T-helper 1 cell treated with Interleukin-12 subunit alpha and Interleukin-12 subunit beta and Interleukin-4 antibody, amounts not matched to agents 30 μg/mL and 1 μg/mL, for 36 hours (primary cell): ENCODE measurements around the gene CFAP92.

Source experiments
- H3K27ac Mint-ChIP-seq: one replicate; pipeline ENCODE4 v1.8.0; 2021; ENCODE audit warnings: mild to moderate bottlenecking, mixed read lengths
- H3K27me3 Mint-ChIP-seq: one replicate; pipeline ENCODE4 v1.8.0; 2021; ENCODE audit warnings: low read depth, mixed read lengths
- H3K36me3 Mint-ChIP-seq: one replicate; pipeline ENCODE4 v1.8.0; 2021; ENCODE audit warnings: low read depth, mixed read lengths
- H3K4me1 Mint-ChIP-seq: one replicate; pipeline ENCODE4 v1.8.0; 2021; ENCODE audit warnings: low read depth, mixed read lengths
- H3K4me3 Mint-ChIP-seq: one replicate; pipeline ENCODE4 v1.8.0; 2021; ENCODE audit warnings: mild to moderate bottlenecking, moderate library complexity, mixed read lengths
- H3K9me3 Mint-ChIP-seq: one replicate; pipeline ENCODE4 v1.8.0; 2021; ENCODE audit warnings: mixed read lengths

Gene CFAP92

GRCh38 chr3:129018751-129019150, 24.9 kb upstream of the CFAP92 start:
- H3K4me3 Mint-ChIP-seq: no peak overlapping the region
- H3K4me1 Mint-ChIP-seq: peaks cover 29% of the 10 kb centered on the region
- H3K27me3 Mint-ChIP-seq: no peaks in the 10 kb centered on the region
- no peaks in the 10 kb centered on the region for H3K9me3 Mint-ChIP-seq
- no peaks in the 10 kb centered on the region for H3K36me3 Mint-ChIP-seq
- H3K27ac Mint-ChIP-seq: no peak overlapping the region

- Mint-ChIP-seq H3K4me1 (peaks cover 32% of the 10 kb centered on the region), H3K27ac (no peak overlapping the region), H3K9me3 (no peaks in the 10 kb centered on the region), H3K36me3 (no peaks in the 10 kb centered on the region), H3K27me3 (no peaks in the 10 kb centered on the region), H3K4me3 (no peak overlapping the region)
Observed at GRCh38 chr3:129018271-129018670, 24.4 kb upstream of the CFAP92 start.

- Mint-ChIP-seq H3K4me1 (peaks cover 32% of the 10 kb centered on the region), H3K4me3 (no peak overlapping the region), H3K36me3 (no peaks in the 10 kb centered on the region), H3K27me3 (no peaks in the 10 kb centered on the region), H3K27ac (peak overlapping the region; percentile 52), H3K9me3 (no peaks in the 10 kb centered on the region)
Observed at GRCh38 chr3:129017484-129017899, 23.6 kb upstream of the CFAP92 start.

GRCh38 chr3:129016720-129017483, 23.0 kb upstream of the CFAP92 start:
- Mint-ChIP-seq H3K27me3 (no peaks in the 10 kb centered on the region), H3K4me3 (no peak overlapping the region), H3K4me1 (peaks cover 32% of the 10 kb centered on the region), H3K27ac (peak overlapping the region; percentile 85), H3K9me3 (no peaks in the 10 kb centered on the region), H3K36me3 (no peaks in the 10 kb centered on the region)

GRCh38 chr3:129016356-129016719, 22.5 kb upstream of the CFAP92 start:
- Mint-ChIP-seq H3K27ac (peak overlapping the region; percentile 85), H3K36me3 (no peaks in the 10 kb centered on the region), H3K4me1 (peaks cover 32% of the 10 kb centered on the region), H3K9me3 (no peaks in the 10 kb centered on the region), H3K27me3 (no peaks in the 10 kb centered on the region), H3K4me3 (peak overlapping the region; percentile 73)

GRCh38 chr3:129015388-129016105, 21.7 kb upstream of the CFAP92 start:
- Mint-ChIP-seq H3K4me3 (peak overlapping the region; percentile 73), H3K4me1 (peaks cover 32% of the 10 kb centered on the region), H3K27ac (peak overlapping the region; percentile 85), H3K9me3 (no peaks in the 10 kb centered on the region), H3K36me3 (no peaks in the 10 kb centered on the region), H3K27me3 (no peaks in the 10 kb centered on the region)

- H3K9me3 Mint-ChIP-seq: no peaks in the 10 kb centered on the region
- no peaks in the 10 kb centered on the region for H3K27me3 Mint-ChIP-seq
- H3K4me1 Mint-ChIP-seq: peaks cover 32% of the 10 kb centered on the region
- H3K4me3 Mint-ChIP-seq: no peak overlapping the region
- H3K36me3 Mint-ChIP-seq: no peaks in the 10 kb centered on the region
- peak overlapping the region; percentile 85 for H3K27ac Mint-ChIP-seq
Observed at GRCh38 chr3:129014793-129015345, 21.0 kb upstream of the CFAP92 start.

- Mint-ChIP-seq H3K9me3 (no peaks in the 10 kb centered on the region), H3K4me1 (peaks cover 32% of the 10 kb centered on the region), H3K27ac (peak overlapping the region; percentile 85), H3K27me3 (peaks cover 2% of the 10 kb centered on the region), H3K4me3 (no peak overlapping the region), H3K36me3 (no peaks in the 10 kb centered on the region)
Observed at GRCh38 chr3:129014148-129014547, 20.3 kb upstream of the CFAP92 start.

- Mint-ChIP-seq H3K36me3 (no peaks in the 10 kb centered on the region), H3K4me3 (no peak overlapping the region), H3K9me3 (no peaks in the 10 kb centered on the region), H3K27ac (no peak overlapping the region), H3K27me3 (peaks cover 4% of the 10 kb centered on the region), H3K4me1 (peaks cover 32% of the 10 kb centered on the region)
Observed at GRCh38 chr3:129013491-129013891, 19.6 kb upstream of the CFAP92 start.

- H3K4me1 Mint-ChIP-seq: peaks cover 19% of the 10 kb centered on the region
- H3K4me3 Mint-ChIP-seq: no peak overlapping the region
- H3K36me3 Mint-ChIP-seq: no peaks in the 10 kb centered on the region
- H3K27ac Mint-ChIP-seq: no peak overlapping the region
- H3K9me3 Mint-ChIP-seq: no peaks in the 10 kb centered on the region
- H3K27me3 Mint-ChIP-seq: peaks cover 9% of the 10 kb centered on the region
Observed at GRCh38 chr3:129010310-129010956, 16.6 kb upstream of the CFAP92 start.

GRCh38 chr3:129009266-129009665, 15.4 kb upstream of the CFAP92 start:
- Mint-ChIP-seq H3K27ac (no peak overlapping the region), H3K4me1 (peaks cover 20% of the 10 kb centered on the region), H3K4me3 (no peak overlapping the region)

GRCh38 chr3:129007792-129008191, 13.9 kb upstream of the CFAP92 start:
- no peak overlapping the region for H3K27ac Mint-ChIP-seq
- H3K36me3 Mint-ChIP-seq: peaks cover 5% of the 10 kb centered on the region
- peaks cover 24% of the 10 kb centered on the region for H3K27me3 Mint-ChIP-seq

More at GRCh38 chr3:129009266-129009665, 15.4 kb upstream of the CFAP92 start:
- Mint-ChIP-seq H3K9me3 (no peaks in the 10 kb centered on the region), H3K36me3 (peaks cover 5% of the 10 kb centered on the region), H3K27me3 (peaks cover 13% of the 10 kb centered on the region)

GRCh38 chr3:129006864-129007263, 13.0 kb upstream of the CFAP92 start:
- Mint-ChIP-seq H3K27ac (no peak overlapping the region), H3K9me3 (no peaks in the 10 kb centered on the region), H3K4me1 (peaks cover 30% of the 10 kb centered on the region), H3K27me3 (peaks cover 32% of the 10 kb centered on the region), H3K36me3 (peaks cover 5% of the 10 kb centered on the region), H3K4me3 (no peak overlapping the region)

More at GRCh38 chr3:129007792-129008191, 13.9 kb upstream of the CFAP92 start:
- Mint-ChIP-seq H3K4me1 (peaks cover 22% of the 10 kb centered on the region), H3K9me3 (no peaks in the 10 kb centered on the region), H3K4me3 (no peak overlapping the region)

GRCh38 chr3:129005526-129006303, 11.8 kb upstream of the CFAP92 start:
- H3K36me3 Mint-ChIP-seq: peaks cover 5% of the 10 kb centered on the region
- peaks cover 35% of the 10 kb centered on the region for H3K27me3 Mint-ChIP-seq
- H3K27ac Mint-ChIP-seq: peak overlapping the region; percentile 32
- peaks cover 30% of the 10 kb centered on the region for H3K4me1 Mint-ChIP-seq
- H3K4me3 Mint-ChIP-seq: no peak overlapping the region
- H3K9me3 Mint-ChIP-seq: no peaks in the 10 kb centered on the region
